SK-N-SH treated with all-trans-retinoic acid at 6 μM for 48 hours (cell line): ENCODE data around the gene PQBP1.

ENCODE experiments used
- CSDC2 ChIP-seq: fragments of 250-450 bp; sonication (Bioruptor Pico); IDR thresholded peaks from 2 replicates; pipeline ENCODE4 v1.5.0; 2020; ENCODE audit warnings: mild to moderate bottlenecking, moderate library complexity
- CSRNP3 ChIP-seq: fragments of 250-450 bp; sonication (Bioruptor Pico); IDR thresholded peaks from 2 replicates; pipeline ENCODE4 v1.5.1; 2021; ENCODE audit warnings: mild to moderate bottlenecking, moderate library complexity
- ZFP3 ChIP-seq: fragments of 250-450 bp; sonication (Bioruptor Pico); IDR thresholded peaks from 2 replicates; pipeline ENCODE4 v1.5.0; 2020; ENCODE audit warnings: mild to moderate bottlenecking, moderate library complexity
- ZNF565 ChIP-seq: fragments of 450-650 bp; formaldehyde crosslinking; conservative IDR thresholded peaks from 2 replicates; pipeline ENCODE4 v1.5.0; 2020; ENCODE audit warnings: low read depth, mild to moderate bottlenecking, moderate library complexity
- ZNF70 ChIP-seq: fragments of 450-650 bp; formaldehyde crosslinking; IDR thresholded peaks from 2 replicates; pipeline ENCODE4 v1.5.0; 2020; ENCODE audit warnings: mild to moderate bottlenecking, moderate library complexity
- TF ChIP-seq, protein P1 (sequence below): fragments of 250-450 bp; sonication (Bioruptor Pico); IDR thresholded peaks from 2 replicates; pipeline ENCODE4 v1.8.0; 2020; ENCODE audit warnings: mild to moderate bottlenecking, moderate library complexity, borderline replicate concordance

GRCh38 chrX:48864210-48864609, 33.5 kb upstream of the PQBP1 start:
- TF ChIP-seq ZNF70 (CRISPR knock-in tag): no peak
- TF ChIP-seq CSRNP3 (CRISPR knock-in tag): no peak
- no peak for TF ChIP-seq ZFP3 (CRISPR knock-in tag)
- TF ChIP-seq ZNF565 (CRISPR knock-in tag): no peak
- no peak for TF ChIP-seq CSDC2 (CRISPR knock-in tag)
- TF ChIP-seq, protein P1, sequence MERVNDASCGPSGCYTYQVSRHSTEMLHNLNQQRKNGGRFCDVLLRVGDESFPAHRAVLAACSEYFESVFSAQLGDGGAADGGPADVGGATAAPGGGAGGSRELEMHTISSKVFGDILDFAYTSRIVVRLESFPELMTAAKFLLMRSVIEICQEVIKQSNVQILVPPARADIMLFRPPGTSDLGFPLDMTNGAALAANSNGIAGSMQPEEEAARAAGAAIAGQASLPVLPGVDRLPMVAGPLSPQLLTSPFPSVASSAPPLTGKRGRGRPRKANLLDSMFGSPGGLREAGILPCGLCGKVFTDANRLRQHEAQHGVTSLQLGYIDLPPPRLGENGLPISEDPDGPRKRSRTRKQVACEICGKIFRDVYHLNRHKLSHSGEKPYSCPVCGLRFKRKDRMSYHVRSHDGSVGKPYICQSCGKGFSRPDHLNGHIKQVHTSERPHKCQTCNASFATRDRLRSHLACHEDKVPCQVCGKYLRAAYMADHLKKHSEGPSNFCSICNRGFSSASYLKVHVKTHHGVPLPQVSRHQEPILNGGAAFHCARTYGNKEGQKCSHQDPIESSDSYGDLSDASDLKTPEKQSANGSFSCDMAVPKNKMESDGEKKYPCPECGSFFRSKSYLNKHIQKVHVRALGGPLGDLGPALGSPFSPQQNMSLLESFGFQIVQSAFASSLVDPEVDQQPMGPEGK (CRISPR knock-in tag): no peak
